ENCODE measurements around the gene ELOVL2. TPM values are rescaled to one million over a fixed set of nuclear protein-coding genes. Genes with fewer than 3 reads are reported as not detected.

The ELOVL2 gene
- total RNA-seq, 1 experiment from 2014 or later: 0.07 TPM

GRCh38 chr6:11065436-11066202 is 21.5 kb upstream of the ELOVL2 start:
- Histone ChIP-seq H3K9me2 (ENCODE audit: insufficient read depth) (no peaks in the 10 kb centered on the region), H2AFZ (ENCODE audit: low read depth, low read length, poor library complexity, severe bottlenecking) (no peak overlapping the region), H3K9me3 (ENCODE audit: control insufficient read depth in 1 of 2, insufficient read depth in 1 of 2, low read depth in 1 of 2, low read length in 2 of 2) (no peaks in the 10 kb centered on the region), H3K27ac (ENCODE audit: low read depth, low read length) (no peak overlapping the region), H4K20me1 (ENCODE audit: insufficient read depth) (no peaks in the 10 kb centered on the region), H3K9ac (ENCODE audit: low read length) (no peak overlapping the region), H3K79me2 (ENCODE audit: insufficient read depth, low read length) (no peaks in the 10 kb centered on the region), H3K4me3 (replicated peaks in 1 of 2; ENCODE audit: low read depth in 1 of 2, low read length in 2 of 2) (no peak overlapping the region), H3K27me3 (ENCODE audit: insufficient read depth, low read length) (no peaks in the 10 kb centered on the region), H3K4me1 (ENCODE audit: control insufficient read depth in 1 of 2, insufficient read depth in 2 of 2, low read length in 2 of 2) (no peaks in the 10 kb centered on the region), H3K4me2 (ENCODE audit: low read length) (no peak overlapping the region), H3K36me3 (ENCODE audit: control insufficient read depth in 1 of 2, insufficient read depth in 2 of 2, low read length in 2 of 2) (no peaks in the 10 kb centered on the region)
- ChIA-PET RAD21 (ENCODE audit: low non-redundant PET in 1 of 2, low total read pairs in 2 of 2, uncharacterized antibody in 2 of 2, unreplicated experiment in 2 of 2) (no interaction called here), CTCF (interaction anchor here (1.1 to 2.0 kb wide), 4 partner anchors 54 to 587 kb away, joined by 3 to 8 read pairs (median 4); no protein-coding TSS in a partner anchor), POLR2A (no interaction called here)
- DNase-seq (ENCODE audit: low read depth, low spot score) (no peak), ATAC-seq (no peak)
- intact Hi-C loops (cut with micrococcal nuclease): loop anchor here (5.0 kb wide), 2 partner anchors 218 to 432 kb away; no protein-coding TSS in a partner anchor
- TF ChIP-seq FOSL1 (IDR thresholded peaks at IDR 0.05; ENCODE audit: low read depth) (no peak), EZH2phosphoT487 (IDR thresholded peaks at IDR 0.05; ENCODE audit: borderline replicate concordance) (no peak), SRF (IDR thresholded peaks at IDR 0.05; ENCODE audit: low read depth) (no peak), REST (IDR thresholded peaks at IDR 0.05; ENCODE audit: low read depth) (no peak), ZBTB33 (IDR thresholded peaks at IDR 0.05; ENCODE audit: extremely low read depth, insufficient replicate concordance, low read length) (no peak), SP1 (IDR thresholded peaks at IDR 0.05; ENCODE audit: low read depth) (no peak), SIN3A (IDR thresholded peaks at IDR 0.05; ENCODE audit: low read depth) (no peak), CTCF (IDR thresholded peaks at IDR 0.05 in 2 of 3, conservative IDR thresholded peaks at IDR 0.05 in 1 of 3; ENCODE audit: borderline replicate concordance in 1 of 3, insufficient read depth in 1 of 3, low read depth in 2 of 3, low read length in 2 of 3) (no peak)
- no TSS peak for BruUV-seq (replicated peaks)
